Suppressor macrophage treated with lipopolysaccharide for 1 hour (primary cell): Measurements from ENCODE around the gene SCGB3A2.
"Not testable (repeated sequence)": the region's sequence is repeated elsewhere in the genome, so short reads cannot be mapped to it uniquely, and the experiment has no call there.

Experiments used
- DNase-seq, 3 donors: peaks; one replicate each; pipeline ENCODE4 v3.0.0-alpha.2; 2020 to 2022

Gene SCGB3A2

DNA sequence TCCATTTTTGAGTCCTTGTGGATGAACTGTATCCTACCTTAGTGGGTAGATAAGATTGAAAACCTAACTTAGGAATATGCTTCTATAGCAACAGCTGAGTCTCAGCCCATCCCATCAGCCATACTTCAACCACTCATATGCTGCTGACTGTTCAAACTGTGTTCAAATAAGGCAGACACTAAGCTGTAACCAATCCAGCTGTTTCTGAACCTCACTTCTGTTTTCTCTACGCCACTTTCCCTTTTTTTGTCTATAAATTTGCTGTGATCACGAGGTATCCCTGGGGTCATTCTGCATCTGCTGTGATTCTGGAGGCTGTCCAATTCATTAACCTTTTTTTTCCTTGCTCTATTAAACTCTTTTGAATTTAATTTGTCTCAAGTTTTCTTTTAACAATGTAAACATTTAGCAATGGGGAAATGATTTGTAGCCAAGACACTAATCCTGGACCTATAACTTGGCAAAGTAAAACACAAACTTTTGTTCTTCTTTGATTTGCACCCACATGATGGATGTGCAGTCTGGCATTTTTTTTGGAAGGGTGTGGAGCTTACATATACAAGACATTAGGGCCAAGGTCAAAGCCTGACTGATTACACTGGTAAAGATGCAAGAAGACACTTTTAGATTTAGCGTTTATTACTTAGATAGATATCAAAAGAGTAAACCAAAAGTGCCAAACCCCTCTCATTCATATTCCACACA is 14.9 kb upstream of the SCGB3A2 start:
- peak in 2 of 3 donors; percentile 9 to 29 for DNase-seq

DNA sequence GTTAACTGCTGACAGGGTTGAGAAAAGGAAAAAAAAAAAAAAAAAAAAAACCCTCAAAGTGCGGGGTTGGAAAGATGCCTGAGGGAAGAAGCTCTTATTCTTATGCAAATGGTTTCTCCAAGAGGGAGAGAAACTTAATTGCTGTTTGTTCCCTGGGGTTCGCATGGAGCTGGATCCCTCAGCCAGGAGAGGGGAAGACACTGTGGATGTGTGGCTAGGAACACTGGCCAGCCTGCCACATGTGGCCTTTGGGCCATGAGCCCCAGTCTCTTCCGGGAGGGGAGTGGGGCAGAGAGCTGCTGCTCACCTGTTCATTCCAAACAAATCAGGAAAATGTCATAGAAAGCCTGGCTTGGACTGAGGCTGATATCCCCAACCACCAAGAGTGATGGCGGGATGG is 9.4 kb upstream of the SCGB3A2 start:
- no peak for DNase-seq

DNA sequence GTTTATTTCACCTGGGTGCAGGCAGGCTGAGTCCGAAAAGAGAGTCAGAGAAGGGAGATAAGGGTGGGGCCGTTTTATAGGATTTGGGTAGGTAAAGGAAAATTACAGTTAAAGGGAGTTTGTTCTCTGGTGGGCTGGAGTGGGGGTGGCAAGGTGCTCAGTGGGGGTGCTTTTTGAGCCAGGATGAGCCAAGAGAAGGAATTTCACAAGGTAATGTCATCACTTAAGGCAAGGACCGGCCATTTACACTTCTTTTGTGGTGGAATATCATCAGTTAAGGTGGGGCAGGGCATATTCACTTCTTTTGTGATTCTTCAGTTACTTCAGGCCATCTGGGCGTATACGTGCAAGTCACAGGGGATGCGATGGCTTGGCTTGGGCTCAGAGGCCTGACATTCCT is 8.6 kb upstream of the SCGB3A2 start:
- DNase-seq: not testable (repeated sequence)

DNA sequence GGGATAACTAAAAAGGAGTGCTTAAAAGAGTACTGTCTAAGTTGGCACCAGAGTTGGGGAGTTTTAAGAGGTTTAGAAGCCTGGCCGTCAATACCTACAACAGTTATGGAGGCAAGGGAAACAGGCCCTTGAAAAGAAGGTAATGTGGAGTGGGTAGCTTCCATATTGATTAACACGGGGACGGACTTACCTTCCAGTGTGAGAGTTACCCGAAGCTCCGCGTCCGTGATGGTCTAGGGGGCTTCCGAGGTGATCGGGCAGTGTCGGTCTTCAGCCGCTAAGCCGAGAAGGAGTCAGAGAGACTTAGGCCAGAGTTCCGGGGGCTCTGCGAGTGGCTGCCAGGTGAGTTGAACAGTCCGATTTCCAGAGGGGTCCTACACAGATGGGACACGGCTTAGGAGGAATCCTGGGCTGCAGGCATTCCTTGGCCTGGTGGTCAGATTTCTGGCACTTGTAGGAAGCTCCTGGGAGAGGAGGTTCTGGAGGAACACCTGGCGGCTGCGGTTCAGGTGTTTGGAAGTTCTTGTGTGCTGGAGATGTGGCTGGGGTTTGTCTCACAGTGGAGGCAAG is 6.4 kb upstream of the SCGB3A2 start:
- not testable (repeated sequence) for DNase-seq

DNA sequence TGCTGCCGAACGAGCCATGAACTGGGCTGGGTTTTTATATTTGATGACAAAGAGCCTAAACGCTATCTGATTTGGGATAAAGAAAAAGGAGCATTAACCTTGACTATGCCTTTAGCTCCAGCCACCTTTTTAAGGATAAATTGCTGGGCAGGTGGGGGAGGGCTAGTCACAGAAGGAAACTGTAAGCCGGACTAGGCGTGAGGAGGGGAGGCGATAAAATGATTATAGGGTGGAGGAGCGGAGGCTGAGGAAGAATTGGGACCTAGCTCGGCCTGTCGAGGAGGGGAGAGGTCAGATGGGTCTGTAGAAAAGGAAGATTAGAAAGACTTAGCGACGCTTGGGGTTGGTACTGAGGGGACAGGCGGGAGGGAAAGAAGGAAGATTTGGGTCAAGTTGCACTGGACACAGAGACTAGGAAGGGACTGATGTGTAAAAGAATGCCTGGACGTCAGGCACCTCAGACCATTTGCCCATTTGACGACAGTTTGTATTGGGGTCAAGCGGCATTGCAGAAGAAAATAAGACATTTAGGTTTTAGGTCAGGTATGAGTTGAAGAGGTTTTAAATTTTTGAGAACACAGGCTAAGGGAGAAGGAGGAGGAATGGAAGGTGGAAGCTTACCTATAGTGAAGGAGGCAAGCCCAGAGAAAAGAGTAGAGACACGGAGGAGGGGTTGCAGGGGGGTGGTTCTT is 5.6 kb upstream of the SCGB3A2 start:
- DNase-seq: not testable (repeated sequence)

DNA sequence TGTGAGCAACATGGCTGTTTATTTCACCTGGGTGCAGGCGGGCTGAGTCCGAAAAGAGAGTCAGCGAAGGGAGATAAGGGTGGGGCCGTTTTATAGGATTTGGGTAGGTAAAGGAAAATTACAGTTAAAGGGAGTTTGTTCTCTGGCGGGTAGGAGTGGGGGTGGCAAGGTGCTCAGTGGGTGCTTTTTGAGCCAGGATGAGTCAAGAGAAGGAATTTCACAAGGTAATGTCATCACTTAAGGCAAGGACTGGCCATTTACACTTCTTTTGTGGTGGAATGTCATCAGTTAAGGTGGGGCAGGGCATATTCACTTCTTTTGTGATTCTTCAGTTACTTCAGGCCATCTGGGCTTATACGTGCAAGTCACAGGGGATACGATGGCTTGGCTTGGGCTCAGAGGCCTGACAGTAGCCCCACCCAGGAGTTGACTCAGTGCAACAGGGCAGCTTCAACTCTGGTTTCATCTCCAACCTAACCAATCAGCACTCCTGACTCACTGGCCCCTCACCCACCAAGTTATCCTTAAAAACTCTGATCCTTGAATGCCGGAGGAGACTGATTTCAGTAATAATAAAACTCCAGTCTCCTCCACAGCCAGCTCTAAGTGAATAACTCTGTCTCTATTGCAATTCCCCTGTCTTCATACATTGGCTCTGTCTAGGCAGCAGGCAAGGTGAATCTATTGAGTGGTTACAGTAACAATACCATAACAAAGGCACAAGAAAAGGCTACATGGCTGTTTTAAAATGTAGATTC is 4.2 kb upstream of the SCGB3A2 start:
- not testable (repeated sequence) for DNase-seq

DNA sequence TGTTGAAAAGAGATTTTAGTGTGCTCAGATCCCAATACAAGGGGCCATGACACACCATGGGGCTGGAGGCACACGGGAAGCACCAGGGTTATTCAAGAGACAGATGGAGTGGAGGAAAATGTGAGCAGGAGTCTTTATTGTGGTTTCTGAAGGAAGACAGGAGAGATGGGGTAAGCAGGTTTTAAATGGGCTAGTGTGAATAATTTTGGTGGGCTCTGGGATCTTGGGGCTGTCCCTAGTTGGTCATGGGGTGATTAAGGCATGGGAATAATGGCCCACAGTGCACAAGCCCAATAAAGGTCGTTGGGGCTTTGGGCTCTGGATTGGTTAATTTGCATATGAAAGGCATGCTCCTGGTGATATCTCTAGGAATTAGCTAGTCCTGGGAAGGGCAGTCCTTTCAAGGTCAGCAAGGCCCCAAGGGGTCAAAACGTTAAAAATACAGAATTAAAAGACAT is 3.6 kb upstream of the SCGB3A2 start:
- no peak for DNase-seq

DNA sequence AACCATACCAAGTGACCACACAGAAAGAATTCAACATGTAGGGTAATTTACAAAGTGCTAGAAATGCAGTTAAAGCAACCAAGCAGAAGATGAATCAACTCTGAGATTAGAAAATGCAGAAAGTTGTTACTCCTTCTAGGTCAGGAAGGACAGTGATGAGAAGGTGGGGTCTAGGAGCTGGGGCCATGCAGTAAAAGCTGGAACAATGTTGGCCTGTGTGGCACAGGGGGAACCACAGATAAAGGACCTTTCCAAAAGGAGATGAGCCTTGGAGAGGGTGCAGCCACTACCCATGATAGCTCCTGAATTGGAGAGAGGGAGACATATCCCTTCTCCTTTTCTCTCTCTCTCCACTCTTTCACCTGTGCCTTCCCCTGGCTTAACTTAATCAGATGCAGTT is 2.4 kb upstream of the SCGB3A2 start:
- DNase-seq: no peak

DNA sequence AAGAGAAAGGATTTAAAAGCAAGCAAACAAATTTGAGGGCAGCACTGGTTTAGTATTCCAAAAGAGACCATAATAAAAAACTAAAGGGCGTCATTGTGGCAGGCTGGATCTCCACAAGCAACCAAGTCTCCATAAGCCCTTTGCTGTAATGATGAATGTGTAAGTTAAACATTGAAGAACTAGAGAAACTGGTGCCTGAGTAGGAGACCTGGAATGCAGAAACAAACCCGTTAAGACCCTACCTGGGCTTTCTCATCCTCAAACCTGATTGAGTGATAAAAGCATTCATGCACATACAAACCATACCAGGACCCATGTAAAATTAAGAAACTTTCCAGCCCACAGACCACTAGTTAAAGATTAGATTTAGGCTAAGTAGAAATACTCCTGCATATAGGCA is 1.9 kb upstream of the SCGB3A2 start:
- no peak for DNase-seq

DNA sequence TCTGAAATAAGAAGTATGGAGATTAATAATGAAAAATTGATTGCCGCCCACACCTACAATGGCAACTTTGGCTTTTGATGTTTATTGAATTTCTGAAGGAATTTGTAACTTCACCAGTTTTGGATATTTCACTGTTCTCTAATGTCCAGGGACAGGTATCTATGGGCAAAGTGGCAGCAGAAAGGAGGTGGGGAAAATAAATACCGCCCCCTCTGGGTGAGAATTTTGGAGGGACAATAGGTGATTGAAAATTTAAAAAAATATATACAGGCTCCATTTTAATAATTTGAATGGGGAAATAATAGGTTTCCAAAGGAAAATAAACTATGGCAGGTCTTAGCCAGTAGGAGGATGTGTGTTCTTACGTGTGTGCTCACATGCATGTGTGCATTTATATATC is 1.3 kb downstream of the SCGB3A2 start:
- DNase-seq: no peak

DNA sequence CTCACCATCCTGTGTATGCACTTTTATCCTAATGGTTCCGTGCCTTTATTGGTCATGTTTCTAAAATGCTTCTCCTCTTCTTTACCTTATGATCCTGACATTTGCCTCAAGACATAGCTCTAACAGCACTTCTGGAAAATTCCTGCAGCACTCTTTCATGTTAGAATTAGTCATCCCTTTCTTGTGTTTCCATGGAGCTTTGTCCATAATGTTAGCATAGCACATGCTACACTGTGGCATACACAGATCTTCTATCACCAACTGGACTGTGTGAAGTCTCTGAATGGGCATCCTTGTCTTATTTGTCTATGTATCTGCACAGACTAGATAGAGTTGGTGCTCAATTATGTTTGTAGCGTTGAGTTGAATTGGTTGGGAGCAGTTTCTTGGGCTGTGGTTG is 2.0 kb downstream of the SCGB3A2 start:
- DNase-seq: no peak

DNA sequence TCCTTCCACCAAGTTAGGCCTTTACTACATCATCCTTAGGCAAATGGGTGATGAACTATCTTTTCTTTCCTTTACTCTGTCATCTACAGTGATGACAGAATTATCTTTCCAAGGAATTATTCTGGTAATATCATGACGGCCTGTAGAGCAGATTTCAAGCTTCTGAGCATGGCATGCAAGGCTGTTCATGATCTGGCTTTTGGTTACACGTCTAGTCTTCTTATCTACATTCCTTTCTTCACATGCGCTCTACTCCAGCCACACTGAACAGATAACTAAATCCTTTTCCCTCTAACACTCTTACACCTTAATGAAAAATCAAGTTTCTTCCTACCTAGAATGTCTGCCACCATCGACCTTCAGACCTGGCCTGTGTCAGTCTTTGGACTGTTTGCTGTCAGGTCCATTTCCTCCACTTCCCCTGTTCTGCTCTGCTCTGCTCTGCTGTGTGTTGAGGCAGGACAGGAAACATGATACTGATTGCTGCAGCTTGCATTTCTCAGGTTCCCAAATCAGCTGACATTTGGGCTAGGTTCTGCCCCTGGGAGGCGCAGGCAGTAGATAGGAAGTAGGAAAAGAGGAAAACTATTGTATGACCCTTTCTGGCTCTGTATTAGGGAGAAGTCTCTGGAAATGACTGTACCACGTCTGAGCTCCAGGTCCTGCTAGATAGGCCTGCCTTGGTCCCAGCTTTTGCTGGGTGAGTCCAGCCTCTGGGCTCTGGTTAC is 4.2 kb downstream of the SCGB3A2 start:
- DNase-seq: peak in 1 of 3 donors; percentile 2

DNA sequence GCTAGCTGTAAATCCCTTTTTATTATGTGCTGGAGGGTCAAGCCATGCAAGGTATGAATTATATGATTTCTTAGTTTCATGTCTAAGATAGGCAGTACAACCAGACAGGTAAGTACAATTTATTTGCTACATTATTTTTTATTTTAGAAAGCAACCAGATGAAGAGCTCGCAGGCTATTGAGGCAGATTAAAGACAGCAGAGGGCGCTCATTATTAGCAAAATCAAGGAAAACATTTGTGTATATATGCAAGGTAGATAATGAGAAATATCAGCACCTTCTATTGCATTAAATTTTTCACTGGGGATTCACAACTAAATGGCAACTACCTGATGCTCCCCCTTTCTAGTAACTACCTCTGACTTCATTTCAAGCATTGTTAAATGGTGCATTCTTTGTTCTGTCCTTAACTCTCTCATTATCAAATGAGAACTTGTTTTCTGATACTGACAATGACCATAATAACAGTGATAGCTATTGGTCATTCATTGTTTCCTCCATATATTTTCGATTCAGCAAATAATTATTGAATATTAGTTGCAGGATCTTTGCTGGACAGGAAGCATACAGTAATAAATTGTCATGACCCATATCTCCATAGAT is 8.6 kb downstream of the SCGB3A2 start:
- peak; percentile 66 to 76 (median 66) for DNase-seq

DNA sequence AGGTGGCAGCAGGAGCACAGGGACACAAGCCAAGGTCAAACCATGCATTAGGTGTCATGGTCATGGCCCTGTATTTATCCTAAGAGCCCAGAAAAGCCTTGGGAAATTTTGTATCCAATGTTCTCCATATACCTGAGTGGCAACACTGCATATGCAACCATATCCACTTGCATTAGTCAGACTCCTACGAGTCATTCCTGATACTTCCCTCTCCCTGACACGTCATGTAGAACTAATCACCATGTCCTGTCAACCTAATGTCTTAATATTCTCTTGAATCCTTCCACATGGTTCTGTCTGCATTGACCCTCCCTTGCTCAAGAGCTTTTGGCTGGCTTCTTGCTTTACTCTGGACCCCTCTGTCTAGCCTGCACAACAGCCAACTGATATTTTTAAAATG is 9.4 kb downstream of the SCGB3A2 start:
- DNase-seq: peak; percentile 39 to 65 (median 45)

DNA sequence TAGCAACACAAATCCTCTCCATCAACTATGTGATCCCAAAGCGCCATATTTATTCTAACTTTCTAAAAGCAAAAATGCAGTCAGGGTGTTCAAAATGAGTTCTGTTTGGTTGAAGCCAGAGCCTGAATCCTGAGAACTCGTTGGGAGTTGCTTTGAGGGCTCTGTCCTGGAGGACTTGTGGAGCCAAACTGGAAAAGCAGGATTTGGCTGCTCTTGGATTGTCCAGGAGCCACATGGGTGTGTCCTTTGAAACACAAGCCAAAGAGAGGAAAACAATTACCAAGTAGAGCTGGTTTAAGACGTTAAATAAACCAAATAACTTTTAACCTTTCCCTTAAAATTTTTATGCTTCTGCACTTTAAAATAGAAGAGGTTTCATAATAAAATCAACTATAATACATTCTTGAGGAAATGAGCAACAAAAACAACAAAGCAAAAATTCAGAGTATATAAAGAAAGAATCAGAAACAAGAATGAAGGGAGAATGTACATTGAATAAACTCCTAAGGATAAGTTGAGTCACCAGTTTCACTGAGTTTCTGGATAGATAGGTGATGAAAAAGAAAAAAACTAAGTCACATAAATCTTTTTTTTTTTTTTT is 14.3 kb downstream of the SCGB3A2 start:
- DNase-seq: no peak

DNA sequence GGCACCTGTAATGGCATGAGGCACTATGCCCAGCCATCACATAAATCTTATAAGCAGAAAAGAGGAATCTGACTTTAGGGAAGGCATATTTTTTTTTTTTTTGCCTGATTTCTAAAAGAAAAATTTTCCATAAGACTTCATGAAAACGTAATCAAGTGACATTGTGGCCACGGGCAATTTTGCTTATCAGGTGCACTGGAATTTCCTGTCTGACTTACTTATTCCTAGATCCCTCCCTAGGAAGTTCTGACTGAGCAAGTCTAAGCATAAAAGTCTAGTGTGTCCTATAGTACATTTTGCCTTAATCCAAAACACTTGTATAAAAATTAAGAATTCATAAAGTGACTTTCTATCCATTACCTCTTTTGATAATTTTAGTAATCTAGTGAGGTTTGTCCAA is 15.3 kb downstream of the SCGB3A2 start:
- DNase-seq: peak in 1 of 3 donors; percentile 7

DNA sequence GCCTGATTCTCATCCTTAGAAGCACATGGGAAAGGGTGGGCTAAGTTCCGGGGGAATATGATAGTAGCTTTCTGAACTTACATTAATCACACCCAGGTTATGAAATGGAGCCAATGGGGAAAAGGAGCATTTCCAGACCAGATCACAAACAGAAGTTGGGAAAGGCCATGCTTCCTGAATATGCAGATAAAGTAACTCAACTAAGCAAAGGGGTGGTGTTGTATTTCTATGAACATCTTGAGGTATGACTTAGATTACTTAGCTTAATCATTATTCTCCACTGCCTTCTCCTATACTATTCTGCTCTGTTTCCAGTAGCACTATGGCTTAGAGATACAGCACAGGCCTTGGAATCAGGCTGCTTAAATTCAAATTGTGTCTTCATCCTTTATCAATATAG is 17.4 kb downstream of the SCGB3A2 start:
- DNase-seq: no peak

DNA sequence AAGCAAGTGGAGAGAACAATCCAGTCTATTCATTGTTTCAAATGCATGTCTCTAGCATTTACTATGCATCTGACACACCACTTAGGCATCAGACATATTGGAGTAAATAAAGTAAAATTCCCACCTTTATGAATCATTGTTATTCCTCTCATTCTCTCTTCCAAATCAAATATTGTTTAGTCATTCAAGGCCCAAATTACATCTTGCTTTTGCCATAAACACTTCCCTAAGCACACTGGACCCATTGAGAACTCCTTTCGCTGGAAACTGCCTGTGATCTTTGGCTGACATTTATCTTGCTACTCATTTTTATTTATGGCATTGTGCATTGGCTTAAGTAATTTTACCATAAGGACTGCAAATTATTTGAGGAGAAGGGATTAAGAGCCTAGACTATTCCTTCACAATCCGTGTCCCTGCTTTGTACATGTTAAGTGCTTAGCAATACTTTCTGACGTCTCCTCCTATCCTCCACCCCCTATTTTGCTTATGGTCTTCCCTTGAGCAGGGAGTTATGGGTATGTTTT is 20.4 kb downstream of the SCGB3A2 start:
- no peak for DNase-seq

DNA sequence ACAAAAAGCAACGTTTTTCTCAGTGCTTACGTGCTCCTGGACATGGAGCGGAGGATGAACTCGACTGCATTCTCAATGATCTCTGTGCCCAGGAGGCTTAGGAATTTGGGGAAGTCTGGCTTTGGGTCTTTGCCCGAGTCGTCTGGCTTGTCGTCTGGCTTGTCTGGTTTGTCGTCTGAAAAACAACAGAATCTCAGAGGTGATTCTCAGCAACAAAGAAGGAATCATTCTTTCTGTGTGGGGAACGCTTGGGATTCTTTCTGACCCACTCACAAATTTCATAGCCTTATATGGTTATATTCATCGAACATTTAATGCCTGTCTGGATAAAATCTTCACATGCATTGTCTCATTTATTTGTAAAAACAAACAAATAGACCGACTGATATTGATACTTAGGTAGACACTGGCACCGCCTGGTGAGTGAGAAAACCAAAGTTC is 23.1 kb downstream of the SCGB3A2 start:
- DNase-seq: no peak

DNA sequence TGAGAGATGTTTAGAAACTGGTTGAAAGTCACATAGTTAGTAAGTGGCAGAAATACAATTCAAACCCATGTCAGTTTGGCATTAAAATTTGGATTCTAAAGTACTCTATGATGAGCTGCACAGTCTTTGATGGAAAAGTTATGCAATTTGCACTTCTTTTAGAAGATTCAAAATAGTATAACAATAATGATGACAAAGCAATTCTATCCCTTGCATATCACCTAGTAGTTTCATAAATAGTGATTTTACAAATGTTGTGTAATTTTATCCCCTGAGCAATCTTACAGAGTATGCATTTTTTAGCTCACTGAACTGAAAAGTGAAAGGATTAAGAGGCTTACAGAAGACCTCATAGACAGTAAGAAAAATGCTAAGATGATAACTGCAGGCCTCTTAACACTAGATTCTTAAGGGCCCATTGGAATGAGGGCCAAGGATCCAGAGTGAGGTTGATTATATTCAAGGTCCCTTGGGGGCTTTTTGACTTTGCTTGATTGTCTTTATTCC is 24.2 kb downstream of the SCGB3A2 start:
- no peak for DNase-seq

DNA sequence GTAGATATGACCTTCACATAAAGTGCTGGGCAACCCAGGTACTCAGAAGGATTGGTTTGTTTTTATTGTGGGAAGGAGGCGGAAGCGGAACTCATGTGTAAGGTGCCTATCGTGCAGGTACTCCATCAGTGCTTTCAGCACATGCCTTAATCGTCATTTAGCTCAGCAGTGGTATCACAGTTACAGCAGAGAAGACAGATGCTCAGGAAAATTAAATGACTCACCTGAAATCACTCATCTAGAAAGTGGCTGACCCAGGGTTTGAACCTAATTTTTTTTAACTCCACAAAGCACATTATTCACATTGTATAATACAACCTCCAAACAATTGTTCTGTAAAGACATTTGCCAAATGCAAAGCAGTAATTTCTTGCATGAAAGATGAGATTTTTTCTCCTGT is 25.6 kb downstream of the SCGB3A2 start:
- no peak for DNase-seq
